ENCODE data around the gene ANKLE1.

Gene ANKLE1

GRCh38 chr19:17249887-17250548, 31.7 kb upstream of the ANKLE1 start:
- H3K27ac ChIP-seq (ENCODE audit: extremely low read depth, low read depth, low read length) = no peak overlapping the region; the same call in 1 of the 2 replicates
- no peaks in the 10 kb centered on the region for H3K36me3 ChIP-seq (ENCODE audit: control insufficient read depth in 2 of 2, insufficient read depth in 1 of 2, low read length in 2 of 2)
- peaks cover 10% of the 10 kb centered on the region for H3K4me1 ChIP-seq (ENCODE audit: control insufficient read depth, insufficient read depth, low read length)
- ChIA-PET CTCF (interaction anchor here (0.6 to 2.8 kb wide), 4 partner anchors 8 to 45 kb away, joined by 3 to 26 read pairs (median 4); no protein-coding TSS in a partner anchor), POLR2A (interaction anchor here (1.1 to 2.2 kb wide), 4 partner anchors 14 to 23 kb away, joined by 3 to 12 read pairs (median 8); partner anchors contain the start of genes BABAM1 and OCEL1)
- no peak overlapping the region for H3K4me3 ChIP-seq (ENCODE audit: low read depth, low read length)
- peak; percentile 18; the same call in 1 of the 2 replicates for TF ChIP-seq ZNF623 (tag by site-specific recombination; IDR thresholded peaks at IDR 0.05)
- no peak for TF ChIP-seq YY2 (tag by site-specific recombination; IDR thresholded peaks at IDR 0.05)
- no peak for TF ChIP-seq ZNF18 (tag by site-specific recombination; IDR thresholded peaks at IDR 0.05)
- TF ChIP-seq, protein P1, sequence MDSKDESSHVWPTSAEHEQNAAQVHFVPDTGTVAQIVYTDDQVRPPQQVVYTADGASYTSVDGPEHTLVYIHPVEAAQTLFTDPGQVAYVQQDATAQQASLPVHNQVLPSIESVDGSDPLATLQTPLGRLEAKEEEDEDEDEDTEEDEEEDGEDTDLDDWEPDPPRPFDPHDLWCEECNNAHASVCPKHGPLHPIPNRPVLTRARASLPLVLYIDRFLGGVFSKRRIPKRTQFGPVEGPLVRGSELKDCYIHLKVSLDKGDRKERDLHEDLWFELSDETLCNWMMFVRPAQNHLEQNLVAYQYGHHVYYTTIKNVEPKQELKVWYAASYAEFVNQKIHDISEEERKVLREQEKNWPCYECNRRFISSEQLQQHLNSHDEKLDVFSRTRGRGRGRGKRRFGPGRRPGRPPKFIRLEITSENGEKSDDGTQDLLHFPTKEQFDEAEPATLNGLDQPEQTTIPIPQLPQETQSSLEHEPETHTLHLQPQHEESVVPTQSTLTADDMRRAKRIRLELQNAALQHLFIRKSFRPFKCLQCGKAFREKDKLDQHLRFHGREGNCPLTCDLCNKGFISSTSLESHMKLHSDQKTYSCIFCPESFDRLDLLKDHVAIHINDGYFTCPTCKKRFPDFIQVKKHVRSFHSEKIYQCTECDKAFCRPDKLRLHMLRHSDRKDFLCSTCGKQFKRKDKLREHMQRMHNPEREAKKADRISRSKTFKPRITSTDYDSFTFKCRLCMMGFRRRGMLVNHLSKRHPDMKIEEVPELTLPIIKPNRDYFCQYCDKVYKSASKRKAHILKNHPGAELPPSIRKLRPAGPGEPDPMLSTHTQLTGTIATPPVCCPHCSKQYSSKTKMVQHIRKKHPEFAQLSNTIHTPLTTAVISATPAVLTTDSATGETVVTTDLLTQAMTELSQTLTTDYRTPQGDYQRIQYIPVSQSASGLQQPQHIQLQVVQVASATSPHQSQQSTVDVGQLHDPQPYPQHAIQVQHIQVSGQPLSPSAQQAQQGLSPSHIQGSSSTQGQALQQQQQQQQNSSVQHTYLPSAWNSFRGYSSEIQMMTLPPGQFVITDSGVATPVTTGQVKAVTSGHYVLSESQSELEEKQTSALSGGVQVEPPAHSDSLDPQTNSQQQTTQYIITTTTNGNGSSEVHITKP (tag by site-specific recombination; IDR thresholded peaks at IDR 0.05) = peak; percentile 44
- no peak for TF ChIP-seq ZNF426 (tag by site-specific recombination; IDR thresholded peaks at IDR 0.05)
- no peak for TF ChIP-seq HOXA7 (CRISPR knock-in tag; IDR thresholded peaks at IDR 0.05; ENCODE audit: borderline replicate concordance)
- no peak for TF ChIP-seq ZNF777 (tag by site-specific recombination; IDR thresholded peaks at IDR 0.05; ENCODE audit: borderline replicate concordance)
- H3K9me3 ChIP-seq (ENCODE audit: control insufficient read depth, insufficient read depth, low read depth, low read length) = no peaks in the 10 kb centered on the region

DNA sequence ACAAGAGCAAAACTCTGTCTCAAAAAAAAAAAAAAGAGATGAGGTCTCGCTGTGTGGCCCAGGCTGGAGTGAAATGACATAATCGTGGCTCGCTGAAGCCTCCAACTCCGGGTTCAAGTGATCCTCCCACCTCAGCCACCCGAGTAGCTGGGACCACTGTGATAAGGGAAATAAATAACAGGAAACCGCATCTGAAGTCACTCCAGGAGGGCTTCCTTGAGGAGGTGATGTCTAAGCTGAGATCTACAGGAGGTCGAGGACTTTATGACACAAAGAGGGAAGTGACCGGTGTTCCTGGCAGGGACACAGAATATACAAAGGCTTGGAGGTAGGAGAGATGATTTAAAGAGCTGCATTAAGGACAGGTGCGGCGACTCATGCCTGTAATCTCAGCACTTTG, 27.1 kb upstream of the ANKLE1 start:
- no peaks in the 10 kb centered on the region for H3K9me3 ChIP-seq (ENCODE audit: control insufficient read depth, insufficient read depth, low read depth, low read length)
- no peaks in the 10 kb centered on the region for H3K36me3 ChIP-seq (ENCODE audit: control insufficient read depth in 2 of 2, insufficient read depth in 1 of 2, low read length in 2 of 2)
- no peak overlapping the region for H3K4me3 ChIP-seq (ENCODE audit: low read depth, low read length)
- H3K27ac ChIP-seq (ENCODE audit: extremely low read depth, low read depth, low read length) = no peak overlapping the region
- ChIA-PET POLR2A (interaction anchor here (0.8 to 1.9 kb wide), 4 partner anchors 9 to 28 kb away, joined by 3 to 5 read pairs (median 3); partner anchors contain the start of genes BABAM1, NR2F6 and OCEL1), CTCF (interaction anchor here (1.3 kb wide), 1 partner anchor 39 kb away, joined by 3 read pairs; no protein-coding TSS in a partner anchor)
- H3K4me1 ChIP-seq (ENCODE audit: control insufficient read depth, insufficient read depth, low read length) = no peaks in the 10 kb centered on the region
- TF ChIP-seq ZNF837 (tag by site-specific recombination; IDR thresholded peaks at IDR 0.05) (no peak), ZIC2 (tag by site-specific recombination; IDR thresholded peaks at IDR 0.05) (peak; percentile 52)

GRCh38 chr19:17255150-17255621, 26.5 kb upstream of the ANKLE1 start:
- no peaks in the 10 kb centered on the region for H3K36me3 ChIP-seq (ENCODE audit: control insufficient read depth in 2 of 2, insufficient read depth in 1 of 2, low read length in 2 of 2)
- no peak overlapping the region for H3K27ac ChIP-seq (ENCODE audit: extremely low read depth, low read depth, low read length)
- no peak overlapping the region for H3K4me3 ChIP-seq (ENCODE audit: low read depth, low read length)
- no peaks in the 10 kb centered on the region for H3K9me3 ChIP-seq (ENCODE audit: control insufficient read depth, insufficient read depth, low read depth, low read length)
- no peaks in the 10 kb centered on the region for H3K4me1 ChIP-seq (ENCODE audit: control insufficient read depth, insufficient read depth, low read length)
- TF ChIP-seq ZNF394 (tag by site-specific recombination; IDR thresholded peaks at IDR 0.05; ENCODE audit: borderline replicate concordance) (peak; percentile 31; the same call in 1 of the 2 replicates), ZNF19 (tag by site-specific recombination; IDR thresholded peaks at IDR 0.05; ENCODE audit: low read depth) (no peak), ZNF549 (tag by site-specific recombination; IDR thresholded peaks at IDR 0.05) (no peak), ZBTB26 (tag by site-specific recombination; optimal IDR thresholded peaks at IDR 0.05) (no peak), FEZF1 (tag by site-specific recombination; IDR thresholded peaks at IDR 0.05) (no peak), GLI2 (tag by site-specific recombination; IDR thresholded peaks at IDR 0.05; ENCODE audit: borderline replicate concordance, low read depth) (no peak)
- CTCF ChIA-PET = interaction anchor here (0.6 to 1.3 kb wide), 3 partner anchors 32 to 188 kb away, joined by 3 read pairs; no protein-coding TSS in a partner anchor
- POLR2A ChIA-PET = interaction anchor here (0.8 to 1.9 kb wide), 4 partner anchors 9 to 29 kb away, joined by 3 to 5 read pairs (median 3); partner anchors contain the start of genes BABAM1, NR2F6 and OCEL1

Measured in HEK293 (cell line).